Epithelial cell of prostate (primary cell): ENCODE measurements around the gene VPS37D.
"Not testable (repeated sequence)": the region's sequence is repeated elsewhere in the genome, so short reads cannot be mapped to it uniquely, and the experiment has no call there.

Experiments used
- DNase-seq: peaks from one replicate; pipeline ENCODE4 v3.0.0-alpha.2; 2011; ENCODE audit warnings: low read depth, low spot score
- H3K27ac ChIP-seq: fragments of 450-650 bp; 2 replicates; pipeline ENCODE4 v1.5.1; 2017; ENCODE audit warnings: mild to moderate bottlenecking

Gene VPS37D

GRCh38 chr7:73676062-73676461, 8.4 kb downstream of the VPS37D start:
- not testable (repeated sequence) for DNase-seq, H3K27ac ChIP-seq

GRCh38 chr7:73678862-73679261, 11.2 kb downstream of the VPS37D start:
- no peak for DNase-seq
- H3K27ac ChIP-seq, result no peak overlapping the region

- no peak overlapping the region for H3K27ac ChIP-seq
- DNase-seq, result no peak
Measured at GRCh38 chr7:73679709-73680108, 12.1 kb downstream of the VPS37D start.

- no peak overlapping the region for H3K27ac ChIP-seq
- DNase-seq, result no peak
Measured at GRCh38 chr7:73680501-73680900, 12.9 kb downstream of the VPS37D start.

GRCh38 chr7:73681031-73681430, 13.4 kb downstream of the VPS37D start:
- no peak for DNase-seq
- H3K27ac ChIP-seq, result no peak overlapping the region

GRCh38 chr7:73682745-73683055, 15.1 kb downstream of the VPS37D start:
- no peak for DNase-seq
- H3K27ac ChIP-seq, result peak overlapping the region; percentile 53

GRCh38 chr7:73683056-73683787, 15.6 kb downstream of the VPS37D start, which contains the start of the genes BUD23 and DNAJC30:
Gene BUD23, plus strand, starts transcription at chr7:73683597. Its CDS starts 29 bp downstream, at chr7:73683626.
Gene DNAJC30, minus strand, starts transcription at chr7:73683453. Its CDS starts 30 bp downstream, at chr7:73683423.
- H3K27ac ChIP-seq, result peak within 1 kb of the TSS; percentile 53

GRCh38 chr7:73683788-73684693, 16.4 kb downstream of the VPS37D start:
- H3K27ac ChIP-seq, result peak overlapping the region; percentile 53
- no peak for DNase-seq

More at GRCh38 chr7:73683056-73683787, 15.6 kb downstream of the VPS37D start, which contains the start of the genes BUD23 and DNAJC30:
- peak; percentile 83 for DNase-seq

GRCh38 chr7:73685311-73685710, 17.7 kb downstream of the VPS37D start:
- no peak overlapping the region for H3K27ac ChIP-seq
- no peak for DNase-seq

- no peak for DNase-seq
- no peak overlapping the region for H3K27ac ChIP-seq
Measured at GRCh38 chr7:73688288-73688687, 20.7 kb downstream of the VPS37D start.

- H3K27ac ChIP-seq, result no peak overlapping the region
- no peak for DNase-seq
Measured at GRCh38 chr7:73690646-73691045, 23.0 kb downstream of the VPS37D start.

- no peak for DNase-seq
- no peak overlapping the region for H3K27ac ChIP-seq
Measured at GRCh38 chr7:73696372-73696771, 28.7 kb downstream of the VPS37D start.

GRCh38 chr7:73698410-73698809, 30.8 kb downstream of the VPS37D start:
- DNase-seq, result no peak
- no peak overlapping the region for H3K27ac ChIP-seq

GRCh38 chr7:73699370-73700068, 31.9 kb downstream of the VPS37D start:
- H3K27ac ChIP-seq, result no peak overlapping the region
- DNase-seq, result no peak

- DNase-seq, result no peak
- H3K27ac ChIP-seq, result no peak overlapping the region
Measured at GRCh38 chr7:73700069-73700423, 32.4 kb downstream of the VPS37D start.

GRCh38 chr7:73700581-73701134, 33.0 kb downstream of the VPS37D start:
- DNase-seq, result no peak
- H3K27ac ChIP-seq, result no peak overlapping the region

GRCh38 chr7:73701357-73701995, 33.8 kb downstream of the VPS37D start:
- no peak overlapping the region for H3K27ac ChIP-seq
- no peak for DNase-seq

GRCh38 chr7:73702226-73702625, 34.6 kb downstream of the VPS37D start:
- no peak for DNase-seq
- H3K27ac ChIP-seq, result no peak overlapping the region

GRCh38 chr7:73702665-73703064, 35.0 kb downstream of the VPS37D start:
- DNase-seq, result no peak

GRCh38 chr7:73703225-73703624, 35.6 kb downstream of the VPS37D start:
- H3K27ac ChIP-seq, result no peak overlapping the region
- no peak for DNase-seq

More at GRCh38 chr7:73702665-73703064, 35.0 kb downstream of the VPS37D start:
- H3K27ac ChIP-seq, result no peak overlapping the region
